Spleen (tissue), 11 donors: ENCODE results near the gene KCNH3. TPM values are rescaled to one million over a fixed set of nuclear protein-coding genes. Genes with fewer than 3 reads are reported as not detected.

Source experiments
- DNase-seq: peaks from one replicate; pipeline ENCODE4 v3.0.0-alpha.2; 2020
- H3K27ac ChIP-seq, 8 donors: fragments of 200-600 bp; sonication (generic) in 7 of 8; 1 replicate in 4 of 8; 2 replicates in 4 of 8; pipeline versions ENCODE4 v1.5.0 to v1.8.0; 2016 to 2021; ENCODE audit warnings: inconsistent platforms in 4 of 8, mild to moderate bottlenecking in 4 of 8, moderate library complexity in 1 of 8
- H3K27me3 ChIP-seq, 7 donors: fragments of 200-600 bp; sonication (generic) in 6 of 7; replicated peaks in 1 of 7; 1 replicate in 4 of 7; 2 replicates in 3 of 7; pipeline versions ENCODE4 v1.5.0 to v1.8.0; 2016 to 2021; ENCODE audit warnings: inconsistent platforms in 3 of 7, mild to moderate bottlenecking in 1 of 7
- H3K36me3 ChIP-seq, 6 donors: fragments of 200-600 bp; sonication (generic) in 5 of 6; 1 replicate in 4 of 6; 2 replicates in 2 of 6; pipeline versions ENCODE4 v1.5.0 to v1.8.0; 2016 to 2021; ENCODE audit warnings: inconsistent platforms in 2 of 6
- H3K4me1 ChIP-seq, 6 donors: fragments of 200-600 bp; sonication (generic) in 5 of 6; 1 replicate in 3 of 6; 2 replicates in 3 of 6; pipeline versions ENCODE4 v1.5.0 to v1.8.0; 2016 to 2021; ENCODE audit warnings: inconsistent platforms in 3 of 6
- H3K4me3 ChIP-seq, 8 donors: fragments of 200-600 bp; sonication (generic) in 7 of 8; 1 replicate in 4 of 8; 2 replicates in 4 of 8; pipeline versions ENCODE4 v1.5.0 to v1.8.0; 2016 to 2021; ENCODE audit warnings: inconsistent platforms in 4 of 8, mild to moderate bottlenecking in 4 of 8, moderate library complexity in 2 of 8
- H3K9me3 ChIP-seq, 8 donors: fragments of 200-600 bp; sonication (generic) in 7 of 8; 1 replicate in 4 of 8; 2 replicates in 4 of 8; pipeline versions ENCODE4 v1.5.0 to v1.8.0; 2016 to 2021; ENCODE audit warnings: inconsistent platforms in 4 of 8
- CTCF ChIP-seq, 11 experiments: fragments of 200-600 bp in 7 of 11; fragments of 450-650 bp in 4 of 11; sonication (generic) in 4 of 11; IDR thresholded peaks in 8 of 11; conservative IDR thresholded peaks in 3 of 11; 1 replicate in 7 of 11; 2 replicates in 4 of 11; pipeline versions ENCODE4 v1.4.0 to v1.8.0; 2016 to 2021; ENCODE audit warnings: antibody characterized with exemption in 11 of 11, inconsistent platforms in 4 of 11, mild to moderate bottlenecking in 1 of 11
- POLR2A ChIP-seq, 3 donors: fragments of 450-650 bp; IDR thresholded peaks; one replicate each; pipeline ENCODE4 v1.5.1; 2017; ENCODE audit warnings: antibody characterized with exemption in 3 of 3, mild to moderate bottlenecking in 1 of 3
- POLR2AphosphoS5 ChIP-seq, 3 donors: sonication (generic); formaldehyde crosslinking; IDR thresholded peaks; one replicate each; pipeline ENCODE4 v1.5.1; 2017; ENCODE audit warnings: antibody characterized with exemption in 3 of 3
- WGBS, 5 donors: extraction: QIAGEN DNeasy Blood & Tissue Kit in 3 of 5; methylation state at CpG; one replicate each; pipeline versions ENCODE4 v1.1.5 to v1.1.7; 2013 to 2018; 5-methylcytosine and 5-hydroxymethylcytosine counted together
- intact Hi-C: fragments of 100-400 bp; cut with DNase I; formaldehyde crosslinking; loops from one replicate; pipeline ENCODE4 v1.15.0; 2023; ENCODE audit warnings: low total_unique reads
- polyA plus RNA-seq, 3 donors: library from polyadenylated mRNA; stranded (reverse); fragments of 200-250 nt; gene quantifications; one replicate each; pipeline ENCODE4 v1.2.1, GENCODE V29; 2013
- total RNA-seq, 7 donors: library from RNA; depleted of rRNA in 3 of 7; stranded (reverse); fragments of >200 nt in 3 of 7; fragmentation: NEBNext Ultra II Directional in 4 of 7; extraction: Animal tissue kit (Norgen Biotek cat#: 25700) in 4 of 7; gene quantifications; one replicate each; pipeline versions ENCODE4 v1.1.0 to v1.2.1, GENCODE V29; 2016 to 2021
- donor health status: healthy with polysubstance abuse.
- donor health status: DM: no; HTN: no; CAD: no; lungs with moderate emphysema.
- donor health status: DM: no; HTN: no; CAD: no.
- donor health status: Bipolar disorder and iron deficiency.
- donor health status: healthy.
- donor health status: DM: no; HTN: no; CAD: no.
- donor health status: DM: yes; HTN: yes; CAD: no.

KCNH3 gene
- total and polyA plus RNA-seq, 10 donors: 0.33 to 2.9 (median 0.85) TPM

- DNase-seq: no peak
- Histone ChIP-seq H3K4me1 (peaks cover 0 to 15% (median 13%) of the 10 kb centered on the region in 6 donors), H3K27ac (no peak overlapping the region), H3K9me3 (no peaks in the 10 kb centered on the region), H3K27me3 (peaks cover 0 to 57% (median 26%) of the 10 kb centered on the region in 7 donors), H3K36me3 (no peaks in the 10 kb centered on the region), H3K4me3 (peak overlapping the region in 4 of 8 donors; percentile 30 to 66 (median 37))
- no peak for TF ChIP-seq POLR2A (IDR thresholded peaks at IDR 0.05)
- no peak for TF ChIP-seq POLR2AphosphoS5 (IDR thresholded peaks at IDR 0.05)
- no peak for TF ChIP-seq CTCF (IDR thresholded peaks at IDR 0.05 in 8 of 11, conservative IDR thresholded peaks at IDR 0.05 in 3 of 11)
- intact Hi-C loops: no loop called here
- WGBS, 5 donors: 88 to 93% (median 92%) methylated on average over 20 to 28 of the region's 28 CpGs
These were observed 11.2 kb downstream of the KCNH3 start for GRCh38 chr12:49549735-49550692.

- 84 to 91% (median 86%) methylated on average over 5 to 6 of the region's 6 CpGs for WGBS, 5 donors
- TF ChIP-seq POLR2A (IDR thresholded peaks at IDR 0.05) (no peak), CTCF (IDR thresholded peaks at IDR 0.05 in 8 of 11, conservative IDR thresholded peaks at IDR 0.05 in 3 of 11) (no peak), POLR2AphosphoS5 (IDR thresholded peaks at IDR 0.05) (no peak)
- H3K4me3 ChIP-seq: no peak overlapping the region
- H3K36me3 ChIP-seq: peaks cover 0 to 5% (median 0%) of the 10 kb centered on the region in 6 donors
- H3K27ac ChIP-seq: no peak overlapping the region
- intact Hi-C loops: no loop called here
- H3K9me3 ChIP-seq: no peaks in the 10 kb centered on the region
- peaks cover 0 to 15% (median 13%) of the 10 kb centered on the region in 6 donors for H3K4me1 ChIP-seq
- DNase-seq: no peak
- peaks cover 0 to 49% (median 26%) of the 10 kb centered on the region in 7 donors for H3K27me3 ChIP-seq
These were observed 11.9 kb downstream of the KCNH3 start for GRCh38 chr12:49550693-49551252.

- peaks cover 0 to 37% (median 26%) of the 10 kb centered on the region in 7 donors for H3K27me3 ChIP-seq
- TF ChIP-seq CTCF (IDR thresholded peaks at IDR 0.05 in 8 of 11, conservative IDR thresholded peaks at IDR 0.05 in 3 of 11): no peak
- no peak for TF ChIP-seq POLR2A (IDR thresholded peaks at IDR 0.05)
- TF ChIP-seq POLR2AphosphoS5 (IDR thresholded peaks at IDR 0.05): no peak
- peaks cover 0 to 15% (median 13%) of the 10 kb centered on the region in 6 donors for H3K4me1 ChIP-seq
- no peak overlapping the region for H3K4me3 ChIP-seq
- intact Hi-C loops: no loop called here
- no peaks in the 10 kb centered on the region for H3K9me3 ChIP-seq
- DNase-seq: no peak
- 59 to 79% (median 73%) methylated on average over 7 of the region's 7 CpGs for WGBS, 5 donors
- H3K27ac ChIP-seq: no peak overlapping the region
- H3K36me3 ChIP-seq: peaks cover 0 to 17% (median 9%) of the 10 kb centered on the region in 6 donors
These were observed 13.2 kb downstream of the KCNH3 start for GRCh38 chr12:49552014-49552413.

- DNase-seq: no peak
- 39 to 50% (median 40%) methylated on average over 9 of the region's 9 CpGs for WGBS, 5 donors
- intact Hi-C loops: no loop called here
- peaks cover 0 to 33% (median 23%) of the 10 kb centered on the region in 7 donors for H3K27me3 ChIP-seq
- TF ChIP-seq POLR2A (IDR thresholded peaks at IDR 0.05): no peak
- H3K36me3 ChIP-seq: peaks cover 0 to 21% (median 13%) of the 10 kb centered on the region in 6 donors
- no peak overlapping the region for H3K27ac ChIP-seq
- no peak overlapping the region for H3K4me3 ChIP-seq
- H3K9me3 ChIP-seq: no peaks in the 10 kb centered on the region
- peaks cover 0 to 15% (median 13%) of the 10 kb centered on the region in 6 donors for H3K4me1 ChIP-seq
These were observed 13.6 kb downstream of the KCNH3 start for GRCh38 chr12:49552425-49552824.
